ENCODE measurements around the gene PHACTR2. TPM values are rescaled to one million over a fixed set of nuclear protein-coding genes. Genes with fewer than 3 reads are reported as not detected.

PHACTR2 gene
- total RNA-seq, 2 donors from 2014 or later: 68.5 to 87.7 TPM

DNA sequence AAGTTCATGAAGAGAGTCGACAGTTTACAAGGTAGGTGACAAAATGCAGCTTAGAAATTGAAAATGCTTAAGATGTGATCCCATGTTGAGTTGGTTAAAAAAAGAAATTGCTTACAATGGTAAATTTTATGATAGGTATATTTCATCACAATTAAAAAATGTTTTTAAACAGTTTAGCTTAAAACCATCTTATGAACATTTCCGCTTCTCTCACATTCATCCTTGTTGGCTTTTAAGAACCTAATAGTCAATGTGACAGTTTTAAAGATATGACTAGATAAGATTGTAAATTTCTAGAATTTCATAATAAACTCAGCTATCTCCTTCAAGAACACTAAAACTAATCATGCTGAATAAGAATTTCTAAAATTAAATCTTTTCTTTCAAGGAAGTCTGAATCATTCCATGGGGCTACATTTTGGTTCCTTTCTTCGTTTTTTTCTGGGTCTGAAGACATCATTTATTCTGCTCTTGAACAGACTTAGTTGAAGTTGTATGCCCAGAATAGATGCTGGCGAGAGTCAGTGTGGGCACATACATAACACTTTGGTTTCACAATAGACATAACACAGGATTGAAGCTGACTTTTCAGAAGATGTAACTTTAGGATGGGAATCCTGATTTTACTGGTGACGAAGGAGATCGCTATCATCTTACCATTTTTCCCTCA, 129.5 kb downstream of the PHACTR2 start:
- Histone ChIP-seq H3K36me3 (no peaks in the 10 kb centered on the region), H3K4me3 (no peak overlapping the region), H3K27me3 (replicated peaks; ENCODE audit: insufficient read depth) (no peaks in the 10 kb centered on the region), H3K4me1 (ENCODE audit: control insufficient read depth in 1 of 2, low read depth in 2 of 2) (peaks cover 27 to 46% of the 10 kb centered on the region in 2 donors), H3K9me3 (no peaks in the 10 kb centered on the region), H3K27ac (peak overlapping the region; percentile 26 to 74)
- DNase-seq (ENCODE audit: low spot score) (no peak), ATAC-seq (ENCODE audit: insufficient number of reproducible peaks, low FRiP score, low read depth) (no peak)
- TF ChIP-seq, protein P1, sequence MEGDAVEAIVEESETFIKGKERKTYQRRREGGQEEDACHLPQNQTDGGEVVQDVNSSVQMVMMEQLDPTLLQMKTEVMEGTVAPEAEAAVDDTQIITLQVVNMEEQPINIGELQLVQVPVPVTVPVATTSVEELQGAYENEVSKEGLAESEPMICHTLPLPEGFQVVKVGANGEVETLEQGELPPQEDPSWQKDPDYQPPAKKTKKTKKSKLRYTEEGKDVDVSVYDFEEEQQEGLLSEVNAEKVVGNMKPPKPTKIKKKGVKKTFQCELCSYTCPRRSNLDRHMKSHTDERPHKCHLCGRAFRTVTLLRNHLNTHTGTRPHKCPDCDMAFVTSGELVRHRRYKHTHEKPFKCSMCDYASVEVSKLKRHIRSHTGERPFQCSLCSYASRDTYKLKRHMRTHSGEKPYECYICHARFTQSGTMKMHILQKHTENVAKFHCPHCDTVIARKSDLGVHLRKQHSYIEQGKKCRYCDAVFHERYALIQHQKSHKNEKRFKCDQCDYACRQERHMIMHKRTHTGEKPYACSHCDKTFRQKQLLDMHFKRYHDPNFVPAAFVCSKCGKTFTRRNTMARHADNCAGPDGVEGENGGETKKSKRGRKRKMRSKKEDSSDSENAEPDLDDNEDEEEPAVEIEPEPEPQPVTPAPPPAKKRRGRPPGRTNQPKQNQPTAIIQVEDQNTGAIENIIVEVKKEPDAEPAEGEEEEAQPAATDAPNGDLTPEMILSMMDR (IDR thresholded peaks at IDR 0.05): no peak

DNA sequence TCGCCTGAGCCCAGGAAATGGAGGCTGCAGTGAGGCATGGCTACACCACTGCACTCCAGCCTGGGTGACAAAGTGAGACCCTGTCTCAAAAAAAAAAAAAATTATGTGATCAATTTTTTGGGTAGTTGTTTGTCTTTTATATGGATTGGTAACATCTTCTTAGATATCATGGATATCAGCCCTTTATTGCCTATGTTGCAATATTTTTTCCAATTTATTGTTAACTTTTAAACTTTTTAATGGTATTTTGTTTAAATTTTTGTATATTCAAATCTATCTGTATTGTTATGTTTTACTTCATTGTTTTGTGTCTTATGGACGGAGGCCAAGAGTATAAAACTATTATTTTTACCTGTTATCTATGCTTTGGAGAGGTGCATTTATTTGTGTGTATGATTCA, 133.0 kb downstream of the PHACTR2 start:
- no peak for DNase-seq (ENCODE audit: low spot score)
- Histone ChIP-seq H3K4me1 (ENCODE audit: control insufficient read depth in 1 of 2, low read depth in 2 of 2) (peaks cover 24 to 38% of the 10 kb centered on the region in 2 donors), H3K9me3 (no peaks in the 10 kb centered on the region), H3K4me3 (no peak overlapping the region), H3K27me3 (replicated peaks; ENCODE audit: insufficient read depth) (no peaks in the 10 kb centered on the region), H3K36me3 (no peaks in the 10 kb centered on the region), H3K27ac (no peak overlapping the region)
- TF ChIP-seq, protein P1 (IDR thresholded peaks at IDR 0.05): no peak
- ATAC-seq (ENCODE audit: insufficient number of reproducible peaks, low FRiP score, low read depth): no peak

GRCh38 chr6:143811501-143812157, 133.9 kb downstream of the PHACTR2 start:
- no peaks in the 10 kb centered on the region for H3K36me3 ChIP-seq
- peaks cover 15 to 35% of the 10 kb centered on the region in 2 donors for H3K4me1 ChIP-seq (ENCODE audit: control insufficient read depth in 1 of 2, low read depth in 2 of 2)
- TF ChIP-seq, protein P1 (IDR thresholded peaks at IDR 0.05): no peak
- no peak overlapping the region for H3K4me3 ChIP-seq
- H3K27me3 ChIP-seq (replicated peaks; ENCODE audit: insufficient read depth): no peaks in the 10 kb centered on the region
- H3K27ac ChIP-seq: peak overlapping the region in 1 of 2 donors; percentile 23
- no peak for DNase-seq (ENCODE audit: low spot score)
- no peak for ATAC-seq (ENCODE audit: insufficient number of reproducible peaks, low FRiP score, low read depth)
- H3K9me3 ChIP-seq: no peaks in the 10 kb centered on the region

- H3K9me3 ChIP-seq: no peaks in the 10 kb centered on the region
- DNase-seq (ENCODE audit: low spot score) (no peak), ATAC-seq (ENCODE audit: insufficient number of reproducible peaks, low FRiP score, low read depth) (no peak)
- H3K4me1 ChIP-seq (ENCODE audit: control insufficient read depth in 1 of 2, low read depth in 2 of 2): peaks cover 0 to 10% of the 10 kb centered on the region in 2 donors
- H3K27me3 ChIP-seq (replicated peaks; ENCODE audit: insufficient read depth): no peaks in the 10 kb centered on the region
- TF ChIP-seq, protein P1 (IDR thresholded peaks at IDR 0.05): no peak
- no peak overlapping the region for H3K4me3 ChIP-seq
- no peaks in the 10 kb centered on the region for H3K36me3 ChIP-seq
- H3K27ac ChIP-seq: no peak overlapping the region
These were observed 139.9 kb downstream of the PHACTR2 start for GRCh38 chr6:143817621-143818020.

- Histone ChIP-seq H3K4me1 (ENCODE audit: control insufficient read depth in 1 of 2, low read depth in 2 of 2) (peaks cover 17 to 30% of the 10 kb centered on the region in 2 donors), H3K27me3 (replicated peaks; ENCODE audit: insufficient read depth) (no peaks in the 10 kb centered on the region), H3K27ac (no peak overlapping the region), H3K9me3 (no peaks in the 10 kb centered on the region), H3K4me3 (no peak overlapping the region), H3K36me3 (no peaks in the 10 kb centered on the region)
- TF ChIP-seq, protein P1 (IDR thresholded peaks at IDR 0.05): no peak
- DNase-seq (ENCODE audit: low spot score): no peak
- no peak for ATAC-seq (ENCODE audit: insufficient number of reproducible peaks, low FRiP score, low read depth)
These were observed 143.6 kb downstream of the PHACTR2 start for GRCh38 chr6:143821359-143821758.

Data from thoracic aorta (tissue), 2 donors.